Stomach (tissue), 4 donors: Measurements from ENCODE around the gene SHISA6.

ENCODE experiments used
- EP300 ChIP-seq: sonication (generic); formaldehyde crosslinking; IDR thresholded peaks from one replicate; pipeline ENCODE4 v1.6.1; 2017; ENCODE audit warnings: antibody characterized with exemption
- POLR2A ChIP-seq, 4 donors: fragments of 450-650 bp; IDR thresholded peaks; one replicate each; pipeline ENCODE4 v1.6.1; 2016; ENCODE audit warnings: antibody characterized with exemption in 4 of 4, control low read depth in 2 of 4, mild to moderate bottlenecking in 1 of 4, moderate library complexity in 1 of 4
- TF ChIP-seq, protein P1 (sequence below), 7 experiments: fragments of 450-650 bp in 4 of 7; fragments of 200-600 bp in 3 of 7; sonication (generic) in 3 of 7; IDR thresholded peaks; one replicate each; pipeline ENCODE4 v1.5.1; 2016 to 2019; ENCODE audit warnings: antibody characterized with exemption in 7 of 7, control low read depth in 2 of 7, mild to moderate bottlenecking in 1 of 7

GRCh38 chr17:11492511-11492910 lies 251.5 kb downstream of the SHISA6 start:
- TF ChIP-seq, protein P1, sequence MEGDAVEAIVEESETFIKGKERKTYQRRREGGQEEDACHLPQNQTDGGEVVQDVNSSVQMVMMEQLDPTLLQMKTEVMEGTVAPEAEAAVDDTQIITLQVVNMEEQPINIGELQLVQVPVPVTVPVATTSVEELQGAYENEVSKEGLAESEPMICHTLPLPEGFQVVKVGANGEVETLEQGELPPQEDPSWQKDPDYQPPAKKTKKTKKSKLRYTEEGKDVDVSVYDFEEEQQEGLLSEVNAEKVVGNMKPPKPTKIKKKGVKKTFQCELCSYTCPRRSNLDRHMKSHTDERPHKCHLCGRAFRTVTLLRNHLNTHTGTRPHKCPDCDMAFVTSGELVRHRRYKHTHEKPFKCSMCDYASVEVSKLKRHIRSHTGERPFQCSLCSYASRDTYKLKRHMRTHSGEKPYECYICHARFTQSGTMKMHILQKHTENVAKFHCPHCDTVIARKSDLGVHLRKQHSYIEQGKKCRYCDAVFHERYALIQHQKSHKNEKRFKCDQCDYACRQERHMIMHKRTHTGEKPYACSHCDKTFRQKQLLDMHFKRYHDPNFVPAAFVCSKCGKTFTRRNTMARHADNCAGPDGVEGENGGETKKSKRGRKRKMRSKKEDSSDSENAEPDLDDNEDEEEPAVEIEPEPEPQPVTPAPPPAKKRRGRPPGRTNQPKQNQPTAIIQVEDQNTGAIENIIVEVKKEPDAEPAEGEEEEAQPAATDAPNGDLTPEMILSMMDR (IDR thresholded peaks at IDR 0.05) = no peak
- TF ChIP-seq POLR2A (IDR thresholded peaks at IDR 0.05) (no peak), EP300 (no peak)
